Gastrocnemius medialis (tissue), 4 donors: ENCODE measurements around the gene NEK11. TPM values are rescaled to one million over a fixed set of nuclear protein-coding genes. Genes with fewer than 3 reads are reported as not detected.

Experiments used
- ATAC-seq, 2 donors: fragments of 150-250 bp; one replicate each; pipeline ENCODE4 v1.9.1; 2016
- DNase-seq, 2 donors: peaks; one replicate each; pipeline ENCODE4 v3.0.0-alpha.2; 2019
- H3K27ac ChIP-seq, 4 donors: fragments of 200-600 bp; sonication (generic); 1 replicate in 1 of 4; 2 replicates in 3 of 4; pipeline ENCODE4 v1.5.1; 2016 to 2018; ENCODE audit warnings: mild to moderate bottlenecking in 2 of 4, moderate library complexity in 1 of 4
- H3K27me3 ChIP-seq, 3 donors: fragments of 200-600 bp; sonication (generic) in 2 of 3; 1 replicate in 1 of 3; 2 replicates in 2 of 3; pipeline versions ENCODE4 v1.5.1 to v1.6.0; 2016 to 2019; ENCODE audit warnings: mild to moderate bottlenecking in 1 of 3, moderate library complexity in 1 of 3
- H3K36me3 ChIP-seq, 2 donors: fragments of 200-600 bp; sonication (generic) in 1 of 2; one replicate each; pipeline ENCODE4 v1.5.1; 2017 to 2018
- H3K4me1 ChIP-seq, 2 donors: fragments of 200-600 bp; sonication (generic) in 1 of 2; one replicate each; pipeline ENCODE4 v1.5.1; 2016 to 2017; ENCODE audit warnings: mild to moderate bottlenecking in 2 of 2
- H3K4me3 ChIP-seq, 4 donors: fragments of 200-600 bp; sonication (generic) in 3 of 4; 1 replicate in 1 of 4; 2 replicates in 3 of 4; pipeline ENCODE4 v1.5.1; 2016 to 2019; ENCODE audit warnings: mild to moderate bottlenecking in 2 of 4
- H3K9me3 ChIP-seq, 3 donors: fragments of 200-600 bp; sonication (generic) in 2 of 3; 1 replicate in 1 of 3; 2 replicates in 2 of 3; pipeline ENCODE4 v1.5.1; 2016 to 2019
- POLR2A ChIP-seq, 2 donors: fragments of 450-650 bp; IDR thresholded peaks; one replicate each; pipeline ENCODE4 v1.6.1; 2017; ENCODE audit warnings: antibody characterized with exemption in 2 of 2, mild to moderate bottlenecking in 2 of 2, moderate library complexity in 2 of 2
- in situ Hi-C, 4 donors: fragments of 200-750 bp; cut with MboI; loops; one replicate each; pipeline versions ENCODE4 v1.15.0 to v1.8.0; 2017; ENCODE audit warnings: low sequenced_read_pairs in 4 of 4
- intact Hi-C: fragments of 100-400 bp; cut with DNase I; formaldehyde crosslinking; loops from one replicate; pipeline ENCODE4 v1.15.1; 2023; ENCODE audit warnings: low total_unique reads
- total RNA-seq, 4 donors: library from RNA; depleted of rRNA; stranded (reverse); fragments of >200 nt; gene quantifications; one replicate each; pipeline versions ENCODE4 v1.1.0 to v1.2.3, GENCODE V29; 2016
- TF ChIP-seq, protein P1 (sequence below), 5 experiments: fragments of 450-650 bp in 3 of 5; fragments of 200-600 bp in 2 of 5; sonication (generic) in 2 of 5; IDR thresholded peaks in 4 of 5; conservative IDR thresholded peaks in 1 of 5; 1 replicate in 4 of 5; 2 replicates in 1 of 5; pipeline ENCODE4 v1.5.1; 2016 to 2019; ENCODE audit warnings: antibody characterized with exemption in 5 of 5, mild to moderate bottlenecking in 3 of 5, moderate library complexity in 3 of 5

Gene NEK11
- total RNA-seq, 4 donors from 2014 or later, result 2.1 to 5.2 (median 2.5) TPM

- intact Hi-C loops, result no loop called here
- H3K27ac ChIP-seq, result no peak overlapping the region
- no peaks in the 10 kb centered on the region for H3K27me3 ChIP-seq
- DNase-seq (no peak), ATAC-seq (no peak)
- no peak overlapping the region for H3K4me3 ChIP-seq
- no peaks in the 10 kb centered on the region for H3K36me3 ChIP-seq
- in situ Hi-C loops, result no loop called here
- no peaks in the 10 kb centered on the region for H3K9me3 ChIP-seq
- no peak for TF ChIP-seq POLR2A (IDR thresholded peaks at IDR 0.05)
- TF ChIP-seq, protein P1, sequence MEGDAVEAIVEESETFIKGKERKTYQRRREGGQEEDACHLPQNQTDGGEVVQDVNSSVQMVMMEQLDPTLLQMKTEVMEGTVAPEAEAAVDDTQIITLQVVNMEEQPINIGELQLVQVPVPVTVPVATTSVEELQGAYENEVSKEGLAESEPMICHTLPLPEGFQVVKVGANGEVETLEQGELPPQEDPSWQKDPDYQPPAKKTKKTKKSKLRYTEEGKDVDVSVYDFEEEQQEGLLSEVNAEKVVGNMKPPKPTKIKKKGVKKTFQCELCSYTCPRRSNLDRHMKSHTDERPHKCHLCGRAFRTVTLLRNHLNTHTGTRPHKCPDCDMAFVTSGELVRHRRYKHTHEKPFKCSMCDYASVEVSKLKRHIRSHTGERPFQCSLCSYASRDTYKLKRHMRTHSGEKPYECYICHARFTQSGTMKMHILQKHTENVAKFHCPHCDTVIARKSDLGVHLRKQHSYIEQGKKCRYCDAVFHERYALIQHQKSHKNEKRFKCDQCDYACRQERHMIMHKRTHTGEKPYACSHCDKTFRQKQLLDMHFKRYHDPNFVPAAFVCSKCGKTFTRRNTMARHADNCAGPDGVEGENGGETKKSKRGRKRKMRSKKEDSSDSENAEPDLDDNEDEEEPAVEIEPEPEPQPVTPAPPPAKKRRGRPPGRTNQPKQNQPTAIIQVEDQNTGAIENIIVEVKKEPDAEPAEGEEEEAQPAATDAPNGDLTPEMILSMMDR (IDR thresholded peaks at IDR 0.05 in 4 of 5, conservative IDR thresholded peaks at IDR 0.05 in 1 of 5), result no peak
- no peaks in the 10 kb centered on the region for H3K4me1 ChIP-seq
These were observed 212.6 kb downstream of the NEK11 start for GRCh38 chr3:131239267-131239666.

GRCh38 chr3:131242201-131242600, 215.5 kb downstream of the NEK11 start:
- Histone ChIP-seq H3K36me3 (no peaks in the 10 kb centered on the region), H3K9me3 (no peaks in the 10 kb centered on the region), H3K4me3 (no peak overlapping the region), H3K27me3 (no peaks in the 10 kb centered on the region), H3K4me1 (no peaks in the 10 kb centered on the region), H3K27ac (no peak overlapping the region)
- DNase-seq (no peak), ATAC-seq (no peak)
- no peak for TF ChIP-seq POLR2A (IDR thresholded peaks at IDR 0.05)
- TF ChIP-seq, protein P1 (IDR thresholded peaks at IDR 0.05 in 4 of 5, conservative IDR thresholded peaks at IDR 0.05 in 1 of 5), result no peak
- in situ Hi-C loops (no loop called here), intact Hi-C loops (no loop called here)

DNA sequence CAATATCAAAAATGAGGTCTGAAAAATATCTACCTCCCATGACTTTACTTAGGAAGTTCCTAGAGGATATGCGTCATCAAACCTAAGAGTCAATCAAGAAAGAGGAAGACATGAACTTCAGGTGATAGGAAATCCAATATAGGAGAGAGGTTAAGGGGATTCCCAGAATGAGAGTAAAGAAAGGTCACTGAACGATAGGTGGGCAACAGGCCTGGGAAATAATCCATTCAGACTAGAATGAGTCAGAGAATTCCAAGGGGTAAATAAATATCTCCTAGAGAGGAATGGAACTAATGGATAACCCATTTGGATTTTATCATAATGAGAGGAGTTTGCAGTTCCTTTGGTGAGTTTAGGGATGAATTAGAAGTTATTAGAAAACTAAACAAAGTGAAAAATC, 223.8 kb downstream of the NEK11 start:
- no peak for TF ChIP-seq POLR2A (IDR thresholded peaks at IDR 0.05)
- TF ChIP-seq, protein P1 (IDR thresholded peaks at IDR 0.05 in 4 of 5, conservative IDR thresholded peaks at IDR 0.05 in 1 of 5), result no peak
- no peak overlapping the region for H3K4me3 ChIP-seq
- no peaks in the 10 kb centered on the region for H3K9me3 ChIP-seq
- in situ Hi-C loops (no loop called here), intact Hi-C loops (no loop called here)
- no peaks in the 10 kb centered on the region for H3K4me1 ChIP-seq
- no peaks in the 10 kb centered on the region for H3K27me3 ChIP-seq
- no peak overlapping the region for H3K27ac ChIP-seq
- H3K36me3 ChIP-seq, result no peaks in the 10 kb centered on the region
- DNase-seq (no peak), ATAC-seq (no peak)

DNA sequence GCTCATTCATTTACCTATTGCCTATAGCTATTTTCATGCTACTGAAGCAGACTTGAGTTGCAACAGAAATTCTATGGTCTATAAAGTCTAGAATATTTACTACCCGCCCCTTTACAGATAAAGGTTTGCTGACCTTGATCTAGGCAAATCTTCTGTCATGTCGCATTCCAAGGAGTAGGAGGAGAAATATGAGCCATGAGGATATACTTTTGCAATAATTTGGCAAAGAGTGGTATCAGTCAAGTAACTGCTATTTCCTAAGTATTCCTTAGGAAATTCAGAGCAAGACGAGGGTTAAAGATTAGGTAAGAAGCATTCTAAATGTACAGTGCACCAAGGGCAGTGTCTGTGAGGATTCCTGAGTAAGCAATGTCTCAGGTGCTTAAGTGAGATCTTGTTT, 233.8 kb downstream of the NEK11 start:
- intact Hi-C loops, result no loop called here
- in situ Hi-C loops, result no loop called here
- DNase-seq (no peak), ATAC-seq (no peak)
- Histone ChIP-seq H3K36me3 (no peaks in the 10 kb centered on the region), H3K4me1 (no peaks in the 10 kb centered on the region), H3K27ac (no peak overlapping the region), H3K27me3 (no peaks in the 10 kb centered on the region), H3K4me3 (no peak overlapping the region), H3K9me3 (no peaks in the 10 kb centered on the region)
- no peak for TF ChIP-seq POLR2A (IDR thresholded peaks at IDR 0.05)
- TF ChIP-seq, protein P1 (IDR thresholded peaks at IDR 0.05 in 4 of 5, conservative IDR thresholded peaks at IDR 0.05 in 1 of 5), result no peak

GRCh38 chr3:131261104-131261503, 234.4 kb downstream of the NEK11 start:
- Histone ChIP-seq H3K27ac (no peak overlapping the region), H3K4me1 (no peaks in the 10 kb centered on the region), H3K4me3 (no peak overlapping the region), H3K27me3 (no peaks in the 10 kb centered on the region), H3K36me3 (no peaks in the 10 kb centered on the region), H3K9me3 (no peaks in the 10 kb centered on the region)
- intact Hi-C loops, result no loop called here
- ATAC-seq (no peak), DNase-seq (no peak)
- in situ Hi-C loops, result no loop called here
- TF ChIP-seq, protein P1 (IDR thresholded peaks at IDR 0.05 in 4 of 5, conservative IDR thresholded peaks at IDR 0.05 in 1 of 5), result no peak
- no peak for TF ChIP-seq POLR2A (IDR thresholded peaks at IDR 0.05)
